Measurements from ENCODE around the gene UCN. TPM values are rescaled to one million over a fixed set of nuclear protein-coding genes. Genes with fewer than 3 reads are reported as not detected.

UCN gene
- total RNA-seq, 1 donor from 2014 or later, result 1.0 TPM

GRCh38 chr2:27262379-27263286 lies 45.6 kb downstream of the UCN start, which contains the start of gene SLC30A3:
TSS of gene SLC30A3 (minus strand) at chr2:27263047. CDS start at chr2:27262906, 141 bp downstream.
- no peak for DNase-seq (ENCODE audit: low spot score)

DNA sequence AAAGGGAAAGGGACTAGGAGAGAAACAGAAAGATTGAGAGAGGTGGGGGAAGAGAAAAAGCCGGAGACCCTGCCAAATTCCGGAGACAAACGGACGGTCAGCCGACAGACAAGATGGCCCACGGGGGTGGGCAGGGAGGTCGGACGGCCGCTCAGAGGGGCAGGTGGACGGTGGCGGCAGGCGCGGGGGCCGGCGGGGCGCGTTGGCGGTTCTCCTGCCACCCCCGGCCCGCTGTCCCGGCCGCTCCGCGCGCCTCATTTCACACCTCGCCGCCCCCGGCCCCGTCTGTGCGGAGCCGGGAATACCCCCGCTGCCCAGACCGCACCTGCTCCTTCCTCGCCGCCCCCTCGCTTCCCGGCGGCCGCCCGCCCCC lies 46.3 kb downstream of the UCN start:
- DNase-seq (ENCODE audit: low spot score), result no peak

DNA sequence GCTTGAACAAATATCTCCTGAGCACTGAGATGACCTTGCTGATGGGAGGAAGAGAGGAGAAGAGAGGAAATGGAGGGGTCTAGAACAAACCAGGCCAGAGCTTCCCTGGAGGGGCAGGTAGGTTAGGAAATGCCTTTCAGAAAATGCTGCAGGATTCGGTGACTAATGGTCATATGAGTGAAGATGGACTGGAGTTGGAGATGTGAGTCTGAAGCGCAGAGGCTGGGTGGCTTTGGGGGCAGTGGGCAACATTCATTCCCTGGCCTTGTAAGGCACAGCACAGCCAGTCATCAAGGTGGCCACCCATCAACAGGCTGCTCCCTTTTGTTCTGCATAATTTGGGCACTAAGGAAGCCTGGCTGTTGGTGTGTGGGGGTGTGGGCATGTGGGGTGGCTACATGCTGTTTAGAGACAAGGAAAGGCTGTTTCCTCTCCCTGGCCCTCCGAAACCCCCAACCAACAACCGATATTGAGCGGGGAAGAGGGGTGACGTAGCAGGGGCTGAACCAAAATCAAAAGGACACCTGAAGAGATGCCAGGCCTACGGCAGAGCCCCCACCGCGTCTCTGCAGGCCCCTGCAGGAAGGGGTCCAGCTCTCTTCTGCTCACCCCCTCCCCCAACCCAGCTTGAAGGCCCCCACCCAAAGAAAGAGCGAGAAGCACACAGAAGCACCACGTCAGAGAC lies 46.9 kb downstream of the UCN start:
- DNase-seq (ENCODE audit: low spot score), result no peak

DNA sequence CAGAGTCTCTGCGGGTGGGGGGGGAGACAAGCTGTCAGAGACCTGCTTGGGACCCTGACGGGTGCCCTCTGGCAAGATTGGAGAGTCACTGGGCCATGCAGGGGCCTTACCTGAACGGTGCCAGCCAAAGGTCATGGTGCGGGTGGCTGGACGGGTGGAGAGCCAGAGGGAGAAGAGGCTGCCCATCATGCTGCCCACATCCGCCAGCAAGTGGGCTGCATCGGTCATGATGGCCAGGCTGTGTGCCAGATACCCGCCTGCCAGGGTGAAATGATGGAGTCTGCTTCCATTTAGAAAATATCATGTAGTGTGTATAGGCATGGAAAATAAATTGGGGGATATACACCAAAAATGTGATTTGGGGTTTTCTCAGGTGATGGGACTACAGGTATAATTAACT lies 50.2 kb downstream of the UCN start:
- no peak for DNase-seq (ENCODE audit: low spot score)

Other genes starting within 250 kb of the UCN start
- gene OST4, start 236.8 kb downstream of the UCN start, total RNA-seq, result 275 TPM
- gene EMILIN1, start 229.8 kb downstream of the UCN start, total RNA-seq, result 77.4 TPM
- 4.7 TPM for gene KHK, start 221.7 kb downstream of the UCN start, total RNA-seq
- 11.0 TPM for gene CGREF1, start 189.3 kb downstream of the UCN start, total RNA-seq
- not detected for gene ABHD1, start 184.6 kb downstream of the UCN start, total RNA-seq
- 76.5 TPM for gene PREB, start 173.8 kb downstream of the UCN start, total RNA-seq
- not detected for gene PRR30, start 169.0 kb downstream of the UCN start, total RNA-seq
- 0.48 TPM for gene TCF23, start 159.4 kb downstream of the UCN start, total RNA-seq
- 88.3 TPM for gene ATRAID, start 96.4 kb downstream of the UCN start, total RNA-seq
- gene SLC5A6, start 96.2 kb downstream of the UCN start, total RNA-seq, result 79.3 TPM
- 26.0 TPM for gene CAD, start 91.1 kb downstream of the UCN start, total RNA-seq
- gene SLC30A3, start 45.4 kb downstream of the UCN start, total RNA-seq, result not detected
- not detected for gene DNAJC5G, start 33.0 kb downstream of the UCN start, total RNA-seq
- gene TRIM54, start 26.0 kb downstream of the UCN start, total RNA-seq, result not detected
- 61.9 TPM for gene MPV17, start 14.7 kb upstream of the UCN start, total RNA-seq
- 44.8 TPM for gene GTF3C2, start 48.3 kb upstream of the UCN start, total RNA-seq
- gene EIF2B4, start 61.9 kb upstream of the UCN start, total RNA-seq, result 47.0 TPM
- 110 TPM for gene SNX17, start 62.2 kb upstream of the UCN start, total RNA-seq
- 20.7 TPM for gene ZNF513, start 72.3 kb upstream of the UCN start, total RNA-seq
- gene PPM1G, start 101.1 kb upstream of the UCN start, total RNA-seq, result 56.7 TPM
- gene NRBP1, start 120.2 kb upstream of the UCN start, total RNA-seq, result 92.9 TPM
- gene KRTCAP3, start 133.9 kb upstream of the UCN start, total RNA-seq, result 0.48 TPM
- gene IFT172, start 181.3 kb upstream of the UCN start, total RNA-seq, result 21.4 TPM
- gene FNDC4, start 186.8 kb upstream of the UCN start, total RNA-seq, result 136 TPM
- gene GCKR, start 188.4 kb upstream of the UCN start, total RNA-seq, result 4.2 TPM

All from mesenteric fat pad (tissue), 1 donor.